ENCODE measurements around the gene SUSD5. TPM values are rescaled to one million over a fixed set of nuclear protein-coding genes. Genes with fewer than 3 reads are reported as not detected.

Gene SUSD5
- total and polyA plus RNA-seq, 2 of the 13 experiments (the other 11 are each of a cell fraction or from before 2014, with no cell fraction given), result not detected

DNA sequence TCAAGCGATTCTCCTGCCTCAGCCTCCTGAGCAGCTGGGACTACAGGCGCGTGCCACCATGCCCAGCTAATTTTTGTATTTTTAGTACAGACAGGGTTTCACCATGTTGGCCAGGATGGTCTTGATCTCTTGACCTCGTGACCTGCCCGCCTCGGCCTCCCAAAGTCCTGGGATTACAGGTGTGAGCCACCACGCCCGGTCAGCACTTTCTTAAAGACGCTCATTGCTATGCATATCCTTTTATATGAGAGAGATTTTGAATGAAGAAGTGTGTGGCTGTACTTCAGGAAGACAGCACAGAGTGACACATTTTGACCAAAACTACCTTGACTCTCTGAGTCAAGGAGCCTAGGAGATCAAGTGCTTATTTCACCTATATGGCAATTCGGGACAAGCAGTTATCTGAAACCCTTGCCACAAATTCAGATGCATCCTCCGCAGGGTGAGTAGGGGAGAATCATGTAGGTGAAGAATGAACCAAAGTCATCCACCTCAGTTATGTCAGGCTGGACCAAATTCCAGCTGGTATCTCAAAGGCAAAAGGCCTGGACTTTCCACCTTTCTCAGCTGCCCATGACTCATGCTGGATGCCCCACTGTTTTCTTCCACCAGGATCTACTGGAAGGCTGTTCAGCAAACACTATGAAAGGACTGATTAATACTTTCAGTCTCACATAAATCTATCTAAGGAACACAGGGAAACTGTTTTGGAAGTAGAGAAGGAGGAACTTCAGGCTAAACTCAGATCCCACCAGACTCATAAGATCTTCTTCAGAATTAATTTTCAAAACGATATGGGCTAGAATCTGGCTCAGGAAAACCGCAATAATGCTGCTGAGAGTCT is 31.9 kb downstream of the SUSD5 start (continued):
- TF ChIP-seq FOXO1 (CRISPR knock-in tag; IDR thresholded peaks at IDR 0.05) (peak; percentile 50; the same call in 1 of the 2 replicates), ELF3 (CRISPR knock-in tag; IDR thresholded peaks at IDR 0.05) (peak; percentile 36), ZNF713 (CRISPR knock-in tag; IDR thresholded peaks at IDR 0.05) (no peak), ZFAT (CRISPR knock-in tag; conservative IDR thresholded peaks at IDR 0.05) (no peak), ZNF468 (CRISPR knock-in tag; IDR thresholded peaks at IDR 0.05) (no peak), HMG20B (CRISPR knock-in tag; conservative IDR thresholded peaks at IDR 0.05) (no peak), ZSCAN31 (CRISPR knock-in tag; IDR thresholded peaks at IDR 0.05; ENCODE audit: low read depth) (0 out of 2 replicates have a peak, but pooled peaks have one; percentile 58), FOXA3 (CRISPR knock-in tag; IDR thresholded peaks at IDR 0.05) (peak; percentile 26; the same call in 1 of the 2 replicates), ZFP37 (CRISPR knock-in tag; IDR thresholded peaks at IDR 0.05; ENCODE audit: borderline replicate concordance) (peak; percentile 8; the same call in 1 of the 2 replicates), FOXK1 (CRISPR knock-in tag; IDR thresholded peaks at IDR 0.05; ENCODE audit: borderline replicate concordance, low read depth) (peak; percentile 17; the same call in 1 of the 2 replicates), THAP11 (CRISPR knock-in tag; IDR thresholded peaks at IDR 0.05) (no peak), ZEB1 (IDR thresholded peaks at IDR 0.05; ENCODE audit: insufficient replicate concordance, low read depth) (peak; percentile 52), ZNF577 (CRISPR knock-in tag; IDR thresholded peaks at IDR 0.05; ENCODE audit: borderline replicate concordance, low read depth) (no peak), ZNF34 (CRISPR knock-in tag; IDR thresholded peaks at IDR 0.05; ENCODE audit: borderline replicate concordance) (no peak), CREM (IDR thresholded peaks at IDR 0.05) (peak; percentile 57; the same call in 1 of the 2 replicates), CREM (CRISPR knock-in tag; IDR thresholded peaks at IDR 0.05) (no peak), GATAD2A (CRISPR knock-in tag; IDR thresholded peaks at IDR 0.05) (peak; percentile 77), ZNF644 (CRISPR knock-in tag; IDR thresholded peaks at IDR 0.05; ENCODE audit: low read depth) (peak; percentile 87), MAFG (CRISPR knock-in tag; IDR thresholded peaks at IDR 0.05) (no peak)
- TF ChIP-seq, protein P1, sequence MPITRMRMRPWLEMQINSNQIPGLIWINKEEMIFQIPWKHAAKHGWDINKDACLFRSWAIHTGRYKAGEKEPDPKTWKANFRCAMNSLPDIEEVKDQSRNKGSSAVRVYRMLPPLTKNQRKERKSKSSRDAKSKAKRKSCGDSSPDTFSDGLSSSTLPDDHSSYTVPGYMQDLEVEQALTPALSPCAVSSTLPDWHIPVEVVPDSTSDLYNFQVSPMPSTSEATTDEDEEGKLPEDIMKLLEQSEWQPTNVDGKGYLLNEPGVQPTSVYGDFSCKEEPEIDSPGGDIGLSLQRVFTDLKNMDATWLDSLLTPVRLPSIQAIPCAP (CRISPR knock-in tag; IDR thresholded peaks at IDR 0.05; ENCODE audit: low read depth), result no peak
- TF ChIP-seq, protein P2, sequence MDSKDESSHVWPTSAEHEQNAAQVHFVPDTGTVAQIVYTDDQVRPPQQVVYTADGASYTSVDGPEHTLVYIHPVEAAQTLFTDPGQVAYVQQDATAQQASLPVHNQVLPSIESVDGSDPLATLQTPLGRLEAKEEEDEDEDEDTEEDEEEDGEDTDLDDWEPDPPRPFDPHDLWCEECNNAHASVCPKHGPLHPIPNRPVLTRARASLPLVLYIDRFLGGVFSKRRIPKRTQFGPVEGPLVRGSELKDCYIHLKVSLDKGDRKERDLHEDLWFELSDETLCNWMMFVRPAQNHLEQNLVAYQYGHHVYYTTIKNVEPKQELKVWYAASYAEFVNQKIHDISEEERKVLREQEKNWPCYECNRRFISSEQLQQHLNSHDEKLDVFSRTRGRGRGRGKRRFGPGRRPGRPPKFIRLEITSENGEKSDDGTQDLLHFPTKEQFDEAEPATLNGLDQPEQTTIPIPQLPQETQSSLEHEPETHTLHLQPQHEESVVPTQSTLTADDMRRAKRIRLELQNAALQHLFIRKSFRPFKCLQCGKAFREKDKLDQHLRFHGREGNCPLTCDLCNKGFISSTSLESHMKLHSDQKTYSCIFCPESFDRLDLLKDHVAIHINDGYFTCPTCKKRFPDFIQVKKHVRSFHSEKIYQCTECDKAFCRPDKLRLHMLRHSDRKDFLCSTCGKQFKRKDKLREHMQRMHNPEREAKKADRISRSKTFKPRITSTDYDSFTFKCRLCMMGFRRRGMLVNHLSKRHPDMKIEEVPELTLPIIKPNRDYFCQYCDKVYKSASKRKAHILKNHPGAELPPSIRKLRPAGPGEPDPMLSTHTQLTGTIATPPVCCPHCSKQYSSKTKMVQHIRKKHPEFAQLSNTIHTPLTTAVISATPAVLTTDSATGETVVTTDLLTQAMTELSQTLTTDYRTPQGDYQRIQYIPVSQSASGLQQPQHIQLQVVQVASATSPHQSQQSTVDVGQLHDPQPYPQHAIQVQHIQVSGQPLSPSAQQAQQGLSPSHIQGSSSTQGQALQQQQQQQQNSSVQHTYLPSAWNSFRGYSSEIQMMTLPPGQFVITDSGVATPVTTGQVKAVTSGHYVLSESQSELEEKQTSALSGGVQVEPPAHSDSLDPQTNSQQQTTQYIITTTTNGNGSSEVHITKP (CRISPR knock-in tag; IDR thresholded peaks at IDR 0.05; ENCODE audit: low read depth), result 0 out of 2 replicates have a peak, but pooled peaks have one; percentile 38
- TF ChIP-seq, protein P3, sequence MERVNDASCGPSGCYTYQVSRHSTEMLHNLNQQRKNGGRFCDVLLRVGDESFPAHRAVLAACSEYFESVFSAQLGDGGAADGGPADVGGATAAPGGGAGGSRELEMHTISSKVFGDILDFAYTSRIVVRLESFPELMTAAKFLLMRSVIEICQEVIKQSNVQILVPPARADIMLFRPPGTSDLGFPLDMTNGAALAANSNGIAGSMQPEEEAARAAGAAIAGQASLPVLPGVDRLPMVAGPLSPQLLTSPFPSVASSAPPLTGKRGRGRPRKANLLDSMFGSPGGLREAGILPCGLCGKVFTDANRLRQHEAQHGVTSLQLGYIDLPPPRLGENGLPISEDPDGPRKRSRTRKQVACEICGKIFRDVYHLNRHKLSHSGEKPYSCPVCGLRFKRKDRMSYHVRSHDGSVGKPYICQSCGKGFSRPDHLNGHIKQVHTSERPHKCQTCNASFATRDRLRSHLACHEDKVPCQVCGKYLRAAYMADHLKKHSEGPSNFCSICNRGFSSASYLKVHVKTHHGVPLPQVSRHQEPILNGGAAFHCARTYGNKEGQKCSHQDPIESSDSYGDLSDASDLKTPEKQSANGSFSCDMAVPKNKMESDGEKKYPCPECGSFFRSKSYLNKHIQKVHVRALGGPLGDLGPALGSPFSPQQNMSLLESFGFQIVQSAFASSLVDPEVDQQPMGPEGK (CRISPR knock-in tag; IDR thresholded peaks at IDR 0.05), result 0 out of 2 replicates have a peak, but pooled peaks have one; percentile 28
- TF ChIP-seq, protein P4, sequence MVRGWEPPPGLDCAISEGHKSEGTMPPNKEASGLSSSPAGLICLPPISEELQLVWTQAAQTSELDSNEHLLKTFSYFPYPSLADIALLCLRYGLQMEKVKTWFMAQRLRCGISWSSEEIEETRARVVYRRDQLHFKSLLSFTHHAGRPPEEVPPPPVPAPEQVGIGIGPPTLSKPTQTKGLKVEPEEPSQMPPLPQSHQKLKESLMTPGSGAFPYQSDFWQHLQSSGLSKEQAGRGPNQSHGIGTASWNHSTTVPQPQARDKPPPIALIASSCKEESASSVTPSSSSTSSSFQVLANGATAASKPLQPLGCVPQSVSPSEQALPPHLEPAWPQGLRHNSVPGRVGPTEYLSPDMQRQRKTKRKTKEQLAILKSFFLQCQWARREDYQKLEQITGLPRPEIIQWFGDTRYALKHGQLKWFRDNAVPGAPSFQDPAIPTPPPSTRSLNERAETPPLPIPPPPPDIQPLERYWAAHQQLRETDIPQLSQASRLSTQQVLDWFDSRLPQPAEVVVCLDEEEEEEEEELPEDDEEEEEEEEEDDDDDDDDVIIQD (CRISPR knock-in tag; IDR thresholded peaks at IDR 0.05; ENCODE audit: low read depth), result peak; percentile 77; the same call in 1 of the 2 replicates
